WTC11 (cell line): ENCODE results near the gene TASP1. TPM values are rescaled to one million over a fixed set of nuclear protein-coding genes. Genes with fewer than 3 reads are reported as not detected.

ENCODE experiments used
- ATAC-seq: fragments of 200-7000 bp; cut with Tn5 transposase; 2 replicates; pipeline ENCODE4 v1.10.0; 2021; ENCODE audit warnings: mild to moderate bottlenecking, moderate library complexity
- CTCF ChIA-PET: fragments of 300-600 bp; sonication (Branson Sonifier 250); formaldehyde crosslinking; loops from one replicate; lab custom pipeline; 2021; ENCODE audit warnings: antibody characterized with exemption; lab: Charles Lee
- POLR2A ChIA-PET: fragments of 350-600 bp; sonication (Branson Sonifier 250); formaldehyde crosslinking; loops from one replicate; lab custom pipeline; 2021; ENCODE audit warnings: antibody characterized with exemption; lab: Charles Lee
- DNase-seq: peaks from one replicate; pipeline ENCODE4 v3.0.0; 2021; ENCODE audit warnings: low spot score
- H3K27ac Mint-ChIP-seq: 2 replicates; pipeline ENCODE4 v1.8.0; 2021; ENCODE audit warnings: mixed read lengths
- H3K27me3 Mint-ChIP-seq: 2 replicates; pipeline ENCODE4 v1.8.0; 2021; ENCODE audit warnings: low read depth, mild to moderate bottlenecking, moderate library complexity, mixed read lengths
- H3K36me3 Mint-ChIP-seq: 2 replicates; pipeline ENCODE4 v1.8.0; 2021; ENCODE audit warnings: mixed read lengths
- H3K4me1 Mint-ChIP-seq: 2 replicates; pipeline ENCODE4 v1.8.0; 2022; ENCODE audit warnings: mixed read lengths
- H3K4me3 Mint-ChIP-seq: 2 replicates; pipeline ENCODE4 v1.8.0; 2021; ENCODE audit warnings: mild to moderate bottlenecking, moderate library complexity, mixed read lengths
- H3K9me3 Mint-ChIP-seq: 2 replicates; pipeline ENCODE4 v1.8.0; 2021; ENCODE audit warnings: mixed read lengths
- AFF4 ChIP-seq: sonication (generic); formaldehyde crosslinking; IDR thresholded peaks from 2 replicates; pipeline ENCODE4 v1.8.1; 2023; ENCODE audit warnings: mild to moderate bottlenecking, missing genetic modification reagents, borderline replicate concordance
- CDX4 ChIP-seq: fragments of 250-450 bp; sonication (Bioruptor Pico); IDR thresholded peaks from 2 replicates; pipeline ENCODE4 v1.9.0; 2021; ENCODE audit warnings: moderate library complexity, mild to moderate bottlenecking, inconsistent platforms, borderline replicate concordance
- FOXP1 ChIP-seq: sonication (generic); formaldehyde crosslinking; IDR thresholded peaks from 2 replicates; pipeline ENCODE4 v1.8.0; 2022; ENCODE audit warnings: missing genetic modification reagents, mild to moderate bottlenecking, moderate library complexity, borderline replicate concordance
- FOXP4 ChIP-seq: sonication (generic); formaldehyde crosslinking; IDR thresholded peaks from 2 replicates; pipeline ENCODE4 v1.8.0; 2022; ENCODE audit warnings: mild to moderate bottlenecking, missing genetic modification reagents
- MYBL2 ChIP-seq: sonication (generic); formaldehyde crosslinking; IDR thresholded peaks from 2 replicates; pipeline ENCODE4 v1.8.1; 2023; ENCODE audit warnings: mild to moderate bottlenecking, moderate library complexity, missing genetic modification reagents
- NFE2L1 ChIP-seq: sonication (generic); formaldehyde crosslinking; IDR thresholded peaks from 2 replicates; pipeline ENCODE4 v1.8.1; 2023; ENCODE audit warnings: missing genetic modification reagents
- NR2C2 ChIP-seq: sonication (generic); formaldehyde crosslinking; IDR thresholded peaks from 2 replicates; pipeline ENCODE4 v1.8.0; 2022; ENCODE audit warnings: mild to moderate bottlenecking, missing genetic modification reagents
- OVOL2 ChIP-seq: fragments of 250-450 bp; sonication (Bioruptor Pico); IDR thresholded peaks from 2 replicates; pipeline ENCODE4 v1.9.0; 2021; ENCODE audit warnings: mild to moderate bottlenecking, borderline replicate concordance
- TEAD4 ChIP-seq: sonication (generic); formaldehyde crosslinking; IDR thresholded peaks from 2 replicates; pipeline ENCODE4 v1.8.0; 2022; ENCODE audit warnings: mild to moderate bottlenecking, missing genetic modification reagents
- ZNF121 ChIP-seq: sonication (generic); formaldehyde crosslinking; IDR thresholded peaks from 2 replicates; pipeline ENCODE4 v1.8.0; 2023; ENCODE audit warnings: missing genetic modification reagents
- ZNF219 ChIP-seq: sonication (generic); formaldehyde crosslinking; IDR thresholded peaks from 2 replicates; pipeline ENCODE4 v1.8.0; 2023; ENCODE audit warnings: missing genetic modification reagents, mild to moderate bottlenecking, borderline replicate concordance
- total RNA-seq: library from RNA; stranded (reverse); gene quantifications from 3 replicates; pipeline ENCODE4 v1.2.3, GENCODE V29; 2021
- TF ChIP-seq, protein P1 (sequence below): fragments of 200-600 bp; IDR thresholded peaks from 2 replicates; pipeline ENCODE4 v1.8.0; 2022; ENCODE audit warnings: antibody characterized with exemption
- TF ChIP-seq, protein P2 (sequence below): sonication (generic); formaldehyde crosslinking; IDR thresholded peaks from 2 replicates; pipeline ENCODE4 v1.8.1; 2023; ENCODE audit warnings: mild to moderate bottlenecking, missing genetic modification reagents
- TF ChIP-seq, protein P3 (sequence below): sonication (generic); formaldehyde crosslinking; IDR thresholded peaks from 2 replicates; pipeline ENCODE4 v1.8.1; 2023; ENCODE audit warnings: mild to moderate bottlenecking, moderate library complexity, missing genetic modification reagents
- TF ChIP-seq, protein P4 (sequence below): sonication (generic); formaldehyde crosslinking; conservative IDR thresholded peaks from 2 replicates; pipeline ENCODE4 v1.8.1; 2022; ENCODE audit warnings: mild to moderate bottlenecking, missing genetic modification reagents
- TF ChIP-seq, protein P5 (sequence below): sonication (generic); formaldehyde crosslinking; IDR thresholded peaks from 2 replicates; pipeline ENCODE4 v1.8.0; 2023; ENCODE audit warnings: missing genetic modification reagents, mild to moderate bottlenecking, borderline replicate concordance

Gene TASP1
- total RNA-seq, 1 experiment from 2014 or later = 12.4 TPM

DNA sequence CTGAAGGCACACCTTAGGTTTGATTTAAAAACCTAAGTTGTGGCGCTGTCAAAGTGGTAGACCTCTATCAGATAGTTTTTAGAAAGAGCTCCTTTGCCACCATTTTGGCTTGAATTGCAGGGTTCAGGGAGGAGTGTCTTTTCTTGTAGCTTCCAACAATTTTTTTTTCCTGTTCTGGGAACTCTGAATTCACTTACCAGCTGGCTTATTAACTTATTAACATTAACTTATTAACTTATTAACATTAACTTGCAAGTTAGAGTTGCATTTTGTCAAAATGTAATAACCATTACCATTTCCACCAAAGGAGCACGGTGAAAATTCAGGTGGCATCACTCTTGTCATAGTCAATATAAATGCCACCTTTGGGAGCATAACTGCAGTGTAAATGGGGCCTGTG, 235.7 kb downstream of the TASP1 start (continued):
- TF ChIP-seq, protein P1, sequence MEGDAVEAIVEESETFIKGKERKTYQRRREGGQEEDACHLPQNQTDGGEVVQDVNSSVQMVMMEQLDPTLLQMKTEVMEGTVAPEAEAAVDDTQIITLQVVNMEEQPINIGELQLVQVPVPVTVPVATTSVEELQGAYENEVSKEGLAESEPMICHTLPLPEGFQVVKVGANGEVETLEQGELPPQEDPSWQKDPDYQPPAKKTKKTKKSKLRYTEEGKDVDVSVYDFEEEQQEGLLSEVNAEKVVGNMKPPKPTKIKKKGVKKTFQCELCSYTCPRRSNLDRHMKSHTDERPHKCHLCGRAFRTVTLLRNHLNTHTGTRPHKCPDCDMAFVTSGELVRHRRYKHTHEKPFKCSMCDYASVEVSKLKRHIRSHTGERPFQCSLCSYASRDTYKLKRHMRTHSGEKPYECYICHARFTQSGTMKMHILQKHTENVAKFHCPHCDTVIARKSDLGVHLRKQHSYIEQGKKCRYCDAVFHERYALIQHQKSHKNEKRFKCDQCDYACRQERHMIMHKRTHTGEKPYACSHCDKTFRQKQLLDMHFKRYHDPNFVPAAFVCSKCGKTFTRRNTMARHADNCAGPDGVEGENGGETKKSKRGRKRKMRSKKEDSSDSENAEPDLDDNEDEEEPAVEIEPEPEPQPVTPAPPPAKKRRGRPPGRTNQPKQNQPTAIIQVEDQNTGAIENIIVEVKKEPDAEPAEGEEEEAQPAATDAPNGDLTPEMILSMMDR = no peak

DNA sequence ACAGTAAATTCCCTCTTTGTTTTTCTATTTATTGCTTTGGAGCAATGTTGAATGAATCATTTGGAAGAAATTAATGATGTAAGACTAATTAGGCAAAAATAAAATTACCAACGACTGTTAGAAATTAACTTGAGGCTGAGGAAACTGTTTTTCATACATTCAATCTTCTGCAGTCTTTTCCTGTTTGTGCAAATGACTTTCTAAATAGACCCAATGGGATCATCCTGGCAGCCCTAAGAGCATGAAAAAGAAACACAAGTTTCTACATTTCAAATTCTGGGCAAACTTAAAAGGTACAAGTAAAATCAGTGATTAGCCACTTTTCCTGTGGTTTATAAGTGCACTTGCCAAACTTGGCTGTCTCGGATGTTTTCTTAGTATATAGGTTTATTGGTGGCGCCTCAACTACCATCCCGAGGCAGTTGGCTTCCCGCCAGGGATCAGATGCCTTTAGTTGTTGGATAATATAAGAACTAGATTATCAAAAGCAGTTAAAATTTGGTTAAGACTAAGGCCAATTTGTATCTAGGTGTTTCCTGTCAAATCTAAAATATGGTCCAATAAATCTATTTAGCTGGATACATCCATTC, 236.5 kb downstream of the TASP1 start:
- TF ChIP-seq ZNF219 (no peak), NR2C2 (no peak), NFE2L1 (CRISPR knock-in tag) (no peak), OVOL2 (CRISPR knock-in tag) (no peak), TEAD4 (CRISPR knock-in tag) (no peak), FOXP4 (CRISPR knock-in tag) (no peak), MYBL2 (CRISPR knock-in tag) (no peak), AFF4 (CRISPR knock-in tag) (no peak), CDX4 (CRISPR knock-in tag) (no peak), ZNF121 (CRISPR knock-in tag) (no peak), FOXP1 (CRISPR knock-in tag) (no peak)
- TF ChIP-seq, protein P2, sequence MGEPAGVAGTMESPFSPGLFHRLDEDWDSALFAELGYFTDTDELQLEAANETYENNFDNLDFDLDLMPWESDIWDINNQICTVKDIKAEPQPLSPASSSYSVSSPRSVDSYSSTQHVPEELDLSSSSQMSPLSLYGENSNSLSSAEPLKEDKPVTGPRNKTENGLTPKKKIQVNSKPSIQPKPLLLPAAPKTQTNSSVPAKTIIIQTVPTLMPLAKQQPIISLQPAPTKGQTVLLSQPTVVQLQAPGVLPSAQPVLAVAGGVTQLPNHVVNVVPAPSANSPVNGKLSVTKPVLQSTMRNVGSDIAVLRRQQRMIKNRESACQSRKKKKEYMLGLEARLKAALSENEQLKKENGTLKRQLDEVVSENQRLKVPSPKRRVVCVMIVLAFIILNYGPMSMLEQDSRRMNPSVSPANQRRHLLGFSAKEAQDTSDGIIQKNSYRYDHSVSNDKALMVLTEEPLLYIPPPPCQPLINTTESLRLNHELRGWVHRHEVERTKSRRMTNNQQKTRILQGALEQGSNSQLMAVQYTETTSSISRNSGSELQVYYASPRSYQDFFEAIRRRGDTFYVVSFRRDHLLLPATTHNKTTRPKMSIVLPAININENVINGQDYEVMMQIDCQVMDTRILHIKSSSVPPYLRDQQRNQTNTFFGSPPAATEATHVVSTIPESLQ (CRISPR knock-in tag) = no peak
- TF ChIP-seq, protein P3, sequence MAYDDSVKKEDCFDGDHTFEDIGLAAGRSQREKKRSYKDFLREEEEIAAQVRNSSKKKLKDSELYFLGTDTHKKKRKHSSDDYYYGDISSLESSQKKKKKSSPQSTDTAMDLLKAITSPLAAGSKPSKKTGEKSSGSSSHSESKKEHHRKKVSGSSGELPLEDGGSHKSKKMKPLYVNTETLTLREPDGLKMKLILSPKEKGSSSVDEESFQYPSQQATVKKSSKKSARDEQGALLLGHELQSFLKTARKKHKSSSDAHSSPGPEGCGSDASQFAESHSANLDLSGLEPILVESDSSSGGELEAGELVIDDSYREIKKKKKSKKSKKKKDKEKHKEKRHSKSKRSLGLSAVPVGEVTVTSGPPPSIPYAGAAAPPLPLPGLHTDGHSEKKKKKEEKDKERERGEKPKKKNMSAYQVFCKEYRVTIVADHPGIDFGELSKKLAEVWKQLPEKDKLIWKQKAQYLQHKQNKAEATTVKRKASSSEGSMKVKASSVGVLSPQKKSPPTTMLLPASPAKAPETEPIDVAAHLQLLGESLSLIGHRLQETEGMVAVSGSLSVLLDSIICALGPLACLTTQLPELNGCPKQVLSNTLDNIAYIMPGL (CRISPR knock-in tag) = no peak
- TF ChIP-seq, protein P4, sequence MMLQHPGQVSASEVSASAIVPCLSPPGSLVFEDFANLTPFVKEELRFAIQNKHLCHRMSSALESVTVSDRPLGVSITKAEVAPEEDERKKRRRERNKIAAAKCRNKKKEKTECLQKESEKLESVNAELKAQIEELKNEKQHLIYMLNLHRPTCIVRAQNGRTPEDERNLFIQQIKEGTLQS = no peak
- TF ChIP-seq, protein P5, sequence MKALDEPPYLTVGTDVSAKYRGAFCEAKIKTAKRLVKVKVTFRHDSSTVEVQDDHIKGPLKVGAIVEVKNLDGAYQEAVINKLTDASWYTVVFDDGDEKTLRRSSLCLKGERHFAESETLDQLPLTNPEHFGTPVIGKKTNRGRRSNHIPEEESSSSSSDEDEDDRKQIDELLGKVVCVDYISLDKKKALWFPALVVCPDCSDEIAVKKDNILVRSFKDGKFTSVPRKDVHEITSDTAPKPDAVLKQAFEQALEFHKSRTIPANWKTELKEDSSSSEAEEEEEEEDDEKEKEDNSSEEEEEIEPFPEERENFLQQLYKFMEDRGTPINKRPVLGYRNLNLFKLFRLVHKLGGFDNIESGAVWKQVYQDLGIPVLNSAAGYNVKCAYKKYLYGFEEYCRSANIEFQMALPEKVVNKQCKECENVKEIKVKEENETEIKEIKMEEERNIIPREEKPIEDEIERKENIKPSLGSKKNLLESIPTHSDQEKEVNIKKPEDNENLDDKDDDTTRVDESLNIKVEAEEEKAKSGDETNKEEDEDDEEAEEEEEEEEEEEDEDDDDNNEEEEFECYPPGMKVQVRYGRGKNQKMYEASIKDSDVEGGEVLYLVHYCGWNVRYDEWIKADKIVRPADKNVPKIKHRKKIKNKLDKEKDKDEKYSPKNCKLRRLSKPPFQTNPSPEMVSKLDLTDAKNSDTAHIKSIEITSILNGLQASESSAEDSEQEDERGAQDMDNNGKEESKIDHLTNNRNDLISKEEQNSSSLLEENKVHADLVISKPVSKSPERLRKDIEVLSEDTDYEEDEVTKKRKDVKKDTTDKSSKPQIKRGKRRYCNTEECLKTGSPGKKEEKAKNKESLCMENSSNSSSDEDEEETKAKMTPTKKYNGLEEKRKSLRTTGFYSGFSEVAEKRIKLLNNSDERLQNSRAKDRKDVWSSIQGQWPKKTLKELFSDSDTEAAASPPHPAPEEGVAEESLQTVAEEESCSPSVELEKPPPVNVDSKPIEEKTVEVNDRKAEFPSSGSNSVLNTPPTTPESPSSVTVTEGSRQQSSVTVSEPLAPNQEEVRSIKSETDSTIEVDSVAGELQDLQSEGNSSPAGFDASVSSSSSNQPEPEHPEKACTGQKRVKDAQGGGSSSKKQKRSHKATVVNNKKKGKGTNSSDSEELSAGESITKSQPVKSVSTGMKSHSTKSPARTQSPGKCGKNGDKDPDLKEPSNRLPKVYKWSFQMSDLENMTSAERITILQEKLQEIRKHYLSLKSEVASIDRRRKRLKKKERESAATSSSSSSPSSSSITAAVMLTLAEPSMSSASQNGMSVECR (CRISPR knock-in tag) = no peak
- ATAC-seq (no peak), DNase-seq (no peak)
- no peak overlapping the region for H3K27ac Mint-ChIP-seq
- no peaks in the 10 kb centered on the region for H3K27me3 Mint-ChIP-seq
- H3K9me3 Mint-ChIP-seq = peaks cover 2% of the 10 kb centered on the region; the same call in 1 of the 2 replicates
- ChIA-PET CTCF (interaction anchor here (1.0 kb wide), 1 partner anchor 77 kb away, joined by 5 read pairs; no protein-coding TSS in a partner anchor), POLR2A (no interaction called here)
- H3K4me3 Mint-ChIP-seq = no peak overlapping the region
- H3K36me3 Mint-ChIP-seq = no peaks in the 10 kb centered on the region
- H3K4me1 Mint-ChIP-seq = peaks cover 25% of the 10 kb centered on the region
